GM12878 (cell line): ENCODE data around the gene TLR5.

ENCODE experiments used
- ASH2L ChIP-seq: fragments of 300-600, 200-600 bp; sonication (generic); IDR thresholded peaks from 2 replicates; pipeline ENCODE4 v1.6.1; 2017; ENCODE audit warnings: low read depth, mild to moderate bottlenecking, borderline replicate concordance
- CEBPB ChIP-seq, 2 experiments: fragments of 150-350 bp in 1 of 2; IDR thresholded peaks; 2 replicates each; pipeline ENCODE4 v1.6.1; 2012 to 2014; ENCODE audit warnings: low read depth in 2 of 2, low read length in 2 of 2, borderline replicate concordance in 1 of 2, inconsistent platforms in 1 of 2
- CHD2 ChIP-seq: IDR thresholded peaks from 2 replicates; pipeline ENCODE4 v1.6.1; 2011; ENCODE audit warnings: low read depth, low read length, improper control_type of control experiment, borderline replicate concordance
- CTCF ChIP-seq, 3 experiments: IDR thresholded peaks in 2 of 3; conservative IDR thresholded peaks in 1 of 3; 2 replicates each; pipeline ENCODE4 v1.5.1; 2011; ENCODE audit warnings: low read depth in 3 of 3, low read length in 3 of 3, mild to moderate bottlenecking in 3 of 3, control low read depth in 2 of 3, moderate library complexity in 2 of 3, inconsistent platforms in 1 of 3, mixed read lengths in 1 of 3; ENCODE audit not compliant: control insufficient read depth in 2 of 3, insufficient read depth in 1 of 3; ENCODE audit errors: extremely low read depth in 1 of 3
- EZH2 ChIP-seq: IDR thresholded peaks from 2 replicates; pipeline ENCODE4 v1.6.1; 2012; ENCODE audit warnings: low read depth, mild to moderate bottlenecking, control low read depth, inconsistent platforms, low read length, borderline replicate concordance; ENCODE audit not compliant: control insufficient read depth
- FOS ChIP-seq: IDR thresholded peaks from 3 replicates; pipeline ENCODE4 v1.6.1; 2011; ENCODE audit warnings: borderline replicate concordance; ENCODE audit not compliant: insufficient read length; ENCODE audit errors: extremely low read depth
- JUND ChIP-seq: IDR thresholded peaks from 2 replicates; pipeline ENCODE4 v1.6.1; 2012; ENCODE audit warnings: low read depth, mild to moderate bottlenecking, low read length, improper control_type of control experiment, moderate library complexity
- MTA3 ChIP-seq: IDR thresholded peaks from 2 replicates; pipeline ENCODE4 v1.6.1; 2012; ENCODE audit warnings: low read length, inconsistent platforms, borderline replicate concordance
- NFYB ChIP-seq: IDR thresholded peaks from 2 replicates; pipeline ENCODE4 v1.6.1; 2011; ENCODE audit warnings: low read depth, mild to moderate bottlenecking, low read length, improper control_type of control experiment, moderate library complexity; ENCODE audit not compliant: insufficient read depth
- NR2F1 ChIP-seq: fragments of 450-650 bp; conservative IDR thresholded peaks from 2 replicates; pipeline ENCODE4 v1.6.1; 2017; ENCODE audit warnings: mild to moderate bottlenecking
- SKIL ChIP-seq: fragments of 450-650 bp; IDR thresholded peaks from 2 replicates; pipeline ENCODE4 v1.6.1; 2017; ENCODE audit warnings: mild to moderate bottlenecking, low read depth, inconsistent platforms; ENCODE audit not compliant: poor library complexity, severe bottlenecking
- ZNF24 ChIP-seq: fragments of 450-650 bp; IDR thresholded peaks from 2 replicates; pipeline ENCODE4 v1.6.1; 2017; ENCODE audit warnings: antibody characterized with exemption, mild to moderate bottlenecking

GRCh38 chr1:223177681-223178080 lies 34.6 kb upstream of the TLR5 start:
- no peak for TF ChIP-seq CHD2
- TF ChIP-seq ASH2L: no peak
- no peak for TF ChIP-seq CTCF (IDR thresholded peaks at IDR 0.05 in 2 of 3, conservative IDR thresholded peaks at IDR 0.05 in 1 of 3; ENCODE audit: control insufficient read depth in 2 of 3, extremely low read depth in 1 of 3, insufficient read depth in 1 of 3, low read depth in 3 of 3, low read length in 3 of 3)
- no peak for TF ChIP-seq FOS
- TF ChIP-seq EZH2: no peak
- no peak for TF ChIP-seq JUND
- TF ChIP-seq NR2F1: no peak
- TF ChIP-seq ZNF24: no peak
- no peak for TF ChIP-seq MTA3
- no peak for TF ChIP-seq SKIL
- no peak for TF ChIP-seq CEBPB (IDR thresholded peaks at IDR 0.05; ENCODE audit: borderline replicate concordance in 1 of 2, low read depth in 2 of 2, low read length in 2 of 2)
- no peak for TF ChIP-seq NFYB
